HFF-Myc (cell line): ENCODE measurements around the gene SERPINA6.
"Not testable (repeated sequence)": the region's sequence is repeated elsewhere in the genome, so short reads cannot be mapped to it uniquely, and the experiment has no call there.

ENCODE experiments used
- DNase-seq: peaks from one replicate; pipeline ENCODE4 v3.0.0-alpha.2; 2011; ENCODE audit warnings: low read depth; ENCODE audit errors: extremely low read depth
- H3K4me3 ChIP-seq: replicated peaks from 2 replicates; pipeline ENCODE4 v1.5.1; 2011; ENCODE audit warnings: low read depth, mild to moderate bottlenecking, control low read depth, low read length
- TF ChIP-seq, protein P1 (sequence below): IDR thresholded peaks from 2 replicates; pipeline ENCODE4 v1.5.1; 2012; ENCODE audit warnings: mild to moderate bottlenecking, low read depth, low read length, control low read depth; ENCODE audit errors: missing control alignments

SERPINA6 gene

DNA sequence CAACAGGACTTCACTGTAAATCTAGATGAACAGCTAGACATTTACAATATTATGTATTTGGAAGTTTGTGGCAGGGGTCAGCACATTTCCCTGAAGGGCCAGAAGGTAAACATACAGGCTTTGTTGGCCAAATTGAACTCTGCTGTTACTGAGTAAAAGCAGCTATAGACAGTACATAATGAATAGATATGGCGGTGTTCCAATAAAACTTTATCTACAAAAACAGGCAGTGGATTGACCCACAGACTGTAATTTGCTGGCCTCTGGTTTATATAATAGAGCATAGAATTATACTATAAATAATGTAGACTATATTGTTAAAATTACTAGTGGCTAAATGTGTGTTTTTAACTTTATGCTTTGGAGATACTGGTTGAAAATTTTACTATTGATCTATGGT is 55.8 kb downstream of the SERPINA6 start:
- TF ChIP-seq, protein P1, sequence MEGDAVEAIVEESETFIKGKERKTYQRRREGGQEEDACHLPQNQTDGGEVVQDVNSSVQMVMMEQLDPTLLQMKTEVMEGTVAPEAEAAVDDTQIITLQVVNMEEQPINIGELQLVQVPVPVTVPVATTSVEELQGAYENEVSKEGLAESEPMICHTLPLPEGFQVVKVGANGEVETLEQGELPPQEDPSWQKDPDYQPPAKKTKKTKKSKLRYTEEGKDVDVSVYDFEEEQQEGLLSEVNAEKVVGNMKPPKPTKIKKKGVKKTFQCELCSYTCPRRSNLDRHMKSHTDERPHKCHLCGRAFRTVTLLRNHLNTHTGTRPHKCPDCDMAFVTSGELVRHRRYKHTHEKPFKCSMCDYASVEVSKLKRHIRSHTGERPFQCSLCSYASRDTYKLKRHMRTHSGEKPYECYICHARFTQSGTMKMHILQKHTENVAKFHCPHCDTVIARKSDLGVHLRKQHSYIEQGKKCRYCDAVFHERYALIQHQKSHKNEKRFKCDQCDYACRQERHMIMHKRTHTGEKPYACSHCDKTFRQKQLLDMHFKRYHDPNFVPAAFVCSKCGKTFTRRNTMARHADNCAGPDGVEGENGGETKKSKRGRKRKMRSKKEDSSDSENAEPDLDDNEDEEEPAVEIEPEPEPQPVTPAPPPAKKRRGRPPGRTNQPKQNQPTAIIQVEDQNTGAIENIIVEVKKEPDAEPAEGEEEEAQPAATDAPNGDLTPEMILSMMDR: no peak
- DNase-seq: no peak
- H3K4me3 ChIP-seq: no peak overlapping the region

DNA sequence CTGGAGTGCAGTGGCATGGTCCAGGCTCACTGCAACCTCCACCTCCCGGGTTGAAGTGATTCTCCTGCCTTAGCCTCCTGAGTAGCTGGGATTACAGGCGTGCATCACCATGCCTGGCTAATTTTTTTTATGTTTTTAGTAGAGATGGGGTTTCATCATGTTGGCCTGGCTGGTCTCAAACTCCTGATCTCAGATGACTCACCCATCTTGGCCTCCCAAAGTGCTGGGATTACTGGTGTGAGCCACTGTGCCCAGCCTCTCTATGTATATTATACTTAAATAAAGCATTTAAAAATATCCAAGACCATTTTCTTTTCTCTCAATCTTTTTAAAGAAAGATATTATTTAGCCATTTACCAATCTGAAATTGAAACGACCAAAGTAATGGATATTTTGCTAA is 58.9 kb downstream of the SERPINA6 start:
- not testable (repeated sequence) for DNase-seq, H3K4me3 ChIP-seq
